Duodenal mucosa (tissue), 2 donors: ENCODE measurements around the gene ZNF606.

ENCODE experiments used
- H3K27ac ChIP-seq: one replicate; pipeline ENCODE4 v1.7.0; 2013; ENCODE audit warnings: low read depth, low read length
- H3K27me3 ChIP-seq, 2 donors: one replicate each; pipeline ENCODE4 v1.7.0; 2013; ENCODE audit warnings: low read length in 2 of 2, control low read depth in 1 of 2; ENCODE audit not compliant: insufficient read depth in 2 of 2, control insufficient read depth in 1 of 2
- H3K36me3 ChIP-seq, 2 donors: one replicate each; pipeline ENCODE4 v1.7.0; 2013; ENCODE audit warnings: low read length in 2 of 2, control low read depth in 1 of 2; ENCODE audit not compliant: insufficient read depth in 2 of 2, control insufficient read depth in 1 of 2
- H3K4me1 ChIP-seq, 2 donors: one replicate each; pipeline ENCODE4 v1.7.0; 2013; ENCODE audit warnings: low read length in 2 of 2, control low read depth in 1 of 2; ENCODE audit not compliant: insufficient read depth in 2 of 2, control insufficient read depth in 1 of 2
- H3K4me3 ChIP-seq, 2 donors: one replicate each; pipeline ENCODE4 v1.7.0; 2013; ENCODE audit warnings: low read length in 2 of 2, low read depth in 1 of 2
- H3K9ac ChIP-seq, 2 donors: one replicate each; pipeline ENCODE4 v1.7.0; 2013; ENCODE audit warnings: low read length in 2 of 2, low read depth in 1 of 2
- H3K9me3 ChIP-seq, 2 donors: one replicate each; pipeline ENCODE4 v1.7.0; 2013; ENCODE audit warnings: low read length in 2 of 2, control low read depth in 1 of 2; ENCODE audit not compliant: control insufficient read depth in 1 of 2

ZNF606 gene

DNA sequence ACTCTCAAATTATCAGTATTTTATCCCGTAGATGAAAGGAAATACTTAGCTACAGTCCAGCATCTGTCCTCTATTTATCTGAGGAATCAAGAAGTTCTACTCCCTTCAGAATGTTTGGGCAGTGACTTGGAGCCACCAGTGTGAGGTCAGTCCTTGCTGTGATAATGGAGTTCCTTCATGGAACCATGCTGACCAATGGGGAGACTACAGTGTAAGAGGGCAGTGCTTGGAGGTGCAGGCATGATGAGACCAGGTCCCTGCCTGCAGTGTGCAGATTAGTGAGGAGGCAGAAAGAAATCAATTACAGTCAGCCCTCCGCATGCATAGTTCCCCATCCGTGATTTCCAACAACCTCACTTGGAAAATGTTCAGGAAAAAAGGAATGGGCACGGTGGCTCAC lies 28.2 kb downstream of the ZNF606 start, which contains the start of gene C19orf18:
Gene C19orf18 (minus strand): TSS at position 101 of the 400 bp plus-strand sequence. CDS start 102 bp downstream, outside the sequence.
- H3K4me1 ChIP-seq = no peaks in the 10 kb centered on the region
- peaks cover 81 to 82% of the 10 kb centered on the region in 2 donors for H3K9me3 ChIP-seq
- no peak within 1 kb of the TSS for H3K9ac ChIP-seq
- H3K27me3 ChIP-seq = no peaks in the 10 kb centered on the region
- peaks cover 19 to 24% of the 10 kb centered on the region in 2 donors for H3K36me3 ChIP-seq
- no peak within 1 kb of the TSS for H3K27ac ChIP-seq
- peak within 1 kb of the TSS in 1 of 2 donors; percentile 52 for H3K4me3 ChIP-seq

GRCh38 chr19:57964761-57965160 lies 37.9 kb downstream of the ZNF606 start:
- Histone ChIP-seq H3K4me3 (no peak overlapping the region), H3K9ac (no peak overlapping the region), H3K27ac (no peak overlapping the region), H3K36me3 (no peaks in the 10 kb centered on the region), H3K4me1 (no peaks in the 10 kb centered on the region), H3K9me3 (peaks cover 26 to 40% of the 10 kb centered on the region in 2 donors), H3K27me3 (no peaks in the 10 kb centered on the region)

GRCh38 chr19:57961785-57962184 lies 40.8 kb downstream of the ZNF606 start:
- Histone ChIP-seq H3K4me1 (no peaks in the 10 kb centered on the region), H3K27ac (no peak overlapping the region), H3K9me3 (peaks cover 25 to 40% of the 10 kb centered on the region in 2 donors), H3K27me3 (no peaks in the 10 kb centered on the region), H3K4me3 (no peak overlapping the region), H3K36me3 (no peaks in the 10 kb centered on the region), H3K9ac (no peak overlapping the region)

- no peak overlapping the region for H3K4me3 ChIP-seq
- no peak overlapping the region for H3K27ac ChIP-seq
- no peaks in the 10 kb centered on the region for H3K27me3 ChIP-seq
- H3K9ac ChIP-seq = no peak overlapping the region
- no peaks in the 10 kb centered on the region for H3K4me1 ChIP-seq
- H3K36me3 ChIP-seq = no peaks in the 10 kb centered on the region
- H3K9me3 ChIP-seq = peaks cover 22 to 42% of the 10 kb centered on the region in 2 donors
Measured at GRCh38 chr19:57954996-57955395, 47.6 kb downstream of the ZNF606 start.

DNA sequence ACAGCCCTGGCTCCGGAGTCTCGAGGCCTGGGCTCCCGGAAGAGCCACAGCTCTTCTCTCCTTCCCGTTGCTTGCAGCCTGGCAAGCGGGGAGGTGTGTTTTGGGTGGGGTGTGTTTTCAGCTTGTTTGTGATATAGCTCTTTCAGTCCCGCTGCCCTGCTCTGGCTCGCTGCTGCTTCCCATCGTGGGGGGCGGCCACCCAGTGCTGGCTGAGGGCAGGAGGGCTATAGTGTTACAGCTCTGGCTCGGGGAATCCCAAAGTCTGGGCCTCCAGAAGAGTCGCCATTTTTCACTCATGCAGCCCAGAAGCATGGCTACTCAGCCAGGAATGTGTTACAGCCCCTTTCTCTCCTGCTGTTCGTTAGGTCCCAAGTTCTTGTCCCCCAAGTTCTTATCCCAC lies 52.9 kb downstream of the ZNF606 start:
- H3K27ac ChIP-seq = no peak overlapping the region
- no peaks in the 10 kb centered on the region for H3K27me3 ChIP-seq
- peaks cover 4 to 9% of the 10 kb centered on the region in 2 donors for H3K36me3 ChIP-seq
- peaks cover 29 to 41% of the 10 kb centered on the region in 2 donors for H3K9me3 ChIP-seq
- no peak overlapping the region for H3K9ac ChIP-seq
- H3K4me1 ChIP-seq = peaks cover 7 to 11% of the 10 kb centered on the region in 2 donors
- no peak overlapping the region for H3K4me3 ChIP-seq

- peaks cover 29 to 41% of the 10 kb centered on the region in 2 donors for H3K9me3 ChIP-seq
- H3K27ac ChIP-seq = no peak overlapping the region
- no peak overlapping the region for H3K4me3 ChIP-seq
Measured at GRCh38 chr19:57949296-57949695, 53.3 kb downstream of the ZNF606 start.

DNA sequence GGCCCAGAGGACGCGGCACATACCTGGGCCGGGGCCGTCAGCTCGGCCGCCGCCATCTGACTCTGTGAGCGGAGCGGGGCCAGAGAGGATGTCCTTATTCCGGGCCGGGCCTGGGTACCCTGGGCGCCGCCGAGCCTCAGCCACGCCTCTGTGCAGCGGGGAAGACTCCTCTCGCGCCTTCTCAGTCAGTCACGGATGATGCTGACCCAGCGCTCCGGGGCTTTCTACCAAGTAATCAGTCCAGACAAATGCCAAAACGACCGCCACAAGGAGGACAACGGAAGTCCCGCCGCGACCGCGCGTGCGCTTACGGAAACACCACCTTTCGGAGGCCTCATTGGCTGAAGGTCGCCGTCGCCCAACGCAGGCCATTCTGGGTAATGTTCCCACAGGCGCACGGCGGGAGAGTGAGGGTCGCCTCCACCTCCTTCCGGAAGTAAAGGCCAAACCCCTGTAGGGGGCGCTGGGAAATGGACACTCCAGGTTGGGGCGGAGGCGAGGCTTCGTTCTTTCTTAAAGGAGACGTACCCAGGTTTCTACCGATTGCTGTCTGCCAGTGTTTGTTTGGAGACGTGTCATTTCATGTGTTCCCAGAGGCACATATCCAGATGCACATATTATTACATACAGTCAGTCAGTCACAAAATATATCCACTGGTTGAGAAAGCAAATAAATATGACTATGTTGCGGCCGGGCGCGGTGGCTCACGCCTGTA lies 55.0 kb downstream of the ZNF606 start, which contains the start of gene ZNF256:
Gene ZNF256 (minus strand): TSS at position 288 of the 716 bp plus-strand sequence. CDS start 232 bp downstream, at position 56.
- Histone ChIP-seq H3K36me3 (peaks cover 22 to 27% of the 10 kb centered on the region in 2 donors), H3K27me3 (no peaks in the 10 kb centered on the region), H3K4me1 (peaks cover 7 to 11% of the 10 kb centered on the region in 2 donors), H3K9me3 (peaks cover 37 to 47% of the 10 kb centered on the region in 2 donors), H3K27ac (peak within 1 kb of the TSS; percentile 34), H3K4me3 (peak within 1 kb of the TSS; percentile 78 to 97), H3K9ac (peak within 1 kb of the TSS; percentile 53 to 57)

More at GRCh38 chr19:57949296-57949695, 53.3 kb downstream of the ZNF606 start:
- peaks cover 7 to 11% of the 10 kb centered on the region in 2 donors for H3K4me1 ChIP-seq
- peaks cover 4 to 10% of the 10 kb centered on the region in 2 donors for H3K36me3 ChIP-seq
- no peak overlapping the region for H3K9ac ChIP-seq
- no peaks in the 10 kb centered on the region for H3K27me3 ChIP-seq

DNA sequence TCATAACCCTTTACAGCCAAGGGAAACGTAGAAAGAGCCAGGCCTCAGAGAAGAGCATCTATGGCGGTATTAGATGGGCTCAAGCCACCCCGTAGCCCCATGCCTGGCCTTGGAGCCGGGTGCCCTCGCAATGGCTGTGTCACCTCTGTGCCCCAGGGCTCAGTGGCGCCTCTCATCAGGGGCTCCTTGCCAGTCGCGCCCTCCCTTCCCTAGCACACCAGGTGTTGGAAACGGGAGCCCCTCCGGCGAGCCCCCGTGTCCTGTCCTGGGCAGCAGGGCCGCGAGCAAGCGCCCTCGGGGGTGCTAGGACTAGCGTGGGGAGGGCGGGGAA lies 55.6 kb downstream of the ZNF606 start:
- Histone ChIP-seq H3K4me3 (peak overlapping the region; percentile 78 to 97), H3K4me1 (peaks cover 7 to 11% of the 10 kb centered on the region in 2 donors), H3K9ac (peak overlapping the region; percentile 53 to 57), H3K36me3 (peaks cover 27 to 33% of the 10 kb centered on the region in 2 donors), H3K27ac (peak overlapping the region; percentile 34), H3K9me3 (peaks cover 42 to 51% of the 10 kb centered on the region in 2 donors), H3K27me3 (no peaks in the 10 kb centered on the region)

DNA sequence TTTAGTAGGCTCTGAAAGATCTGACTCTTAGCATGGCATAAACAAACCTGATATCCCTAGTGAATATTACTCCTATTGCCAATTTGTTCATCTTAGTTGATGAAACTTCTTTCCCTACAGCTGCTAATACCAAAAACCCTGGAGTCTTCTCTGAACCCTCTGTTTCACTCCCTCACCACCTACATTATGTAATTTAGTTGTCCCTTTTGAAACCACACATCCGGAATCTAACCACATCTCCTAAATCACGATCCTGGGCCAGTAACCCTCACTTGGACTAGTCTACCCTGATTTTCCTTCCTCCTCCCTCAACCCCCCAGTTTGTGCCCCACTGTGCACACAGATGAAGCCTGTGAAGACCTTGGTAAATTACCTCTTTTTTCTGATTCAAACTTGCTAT lies 56.3 kb downstream of the ZNF606 start:
- Histone ChIP-seq H3K27me3 (no peaks in the 10 kb centered on the region), H3K4me3 (peak overlapping the region; percentile 78 to 97), H3K36me3 (peaks cover 34 to 40% of the 10 kb centered on the region in 2 donors), H3K4me1 (peaks cover 7 to 11% of the 10 kb centered on the region in 2 donors), H3K9ac (no peak overlapping the region), H3K27ac (no peak overlapping the region), H3K9me3 (peaks cover 50 to 59% of the 10 kb centered on the region in 2 donors)

DNA sequence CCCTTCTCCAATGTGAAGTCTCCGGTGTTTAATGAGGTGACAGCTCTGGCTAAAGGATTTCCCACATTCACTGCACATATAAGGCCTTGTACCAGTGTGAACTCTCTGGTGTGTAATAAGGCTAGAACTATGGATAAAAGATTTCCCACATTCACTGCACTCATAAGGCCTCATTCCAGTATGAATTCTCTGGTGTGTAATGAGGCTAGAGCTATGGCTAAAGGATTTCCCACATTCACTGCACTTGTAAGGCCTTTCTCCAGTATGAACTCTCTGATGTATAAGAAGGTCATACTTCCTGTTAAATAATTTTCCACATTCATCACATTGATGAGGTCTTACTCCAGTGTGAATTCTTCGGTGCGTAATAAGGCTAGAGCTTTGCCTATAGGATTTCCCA lies 61.0 kb downstream of the ZNF606 start:
- Histone ChIP-seq H3K4me3 (no peak overlapping the region), H3K36me3 (peaks cover 42 to 65% of the 10 kb centered on the region in 2 donors), H3K27me3 (no peaks in the 10 kb centered on the region), H3K9ac (no peak overlapping the region), H3K4me1 (peaks cover 4 to 5% of the 10 kb centered on the region in 2 donors), H3K9me3 (peaks cover 64 to 69% of the 10 kb centered on the region in 2 donors), H3K27ac (no peak overlapping the region)
